H1 (cell line): Measurements from ENCODE around the gene SUGP1. TPM values are rescaled to one million over a fixed set of nuclear protein-coding genes. Genes with fewer than 3 reads are reported as not detected.

Source experiments
- CTCF ChIA-PET: fragments of 300-600 bp; sonication (Branson Sonifier 250); formaldehyde crosslinking; loops from one replicate; lab custom pipeline; 2021; ENCODE audit not compliant: partially characterized antibody; lab: Charles Lee
- POLR2A ChIA-PET: fragments of 300-600 bp; sonication (Branson Sonifier 250); formaldehyde crosslinking; loops from one replicate; lab custom pipeline; 2021; ENCODE audit warnings: inconsistent platforms; ENCODE audit not compliant: partially characterized antibody; lab: Charles Lee
- DNase-seq, 2 experiments: peaks; one replicate each; pipeline versions ENCODE4 v3.0.0 to v3.0.0-alpha.2; 2010 to 2022; ENCODE audit warnings: low spot score in 2 of 2, low read depth in 1 of 2, mixed read lengths in 1 of 2
- FAIRE-seq: peaks from 2 replicates; lab custom pipeline; 2011; peaks lifted over from hg19 to GRCh38; lab: Jason Lieb, UNC
- H2AFZ ChIP-seq: 2 replicates; pipeline ENCODE4 v1.8.1; 2012; ENCODE audit warnings: low read length, inconsistent platforms
- H2AK5ac ChIP-seq: 2 replicates; pipeline ENCODE4 v1.6.1; 2013; ENCODE audit warnings: low read depth, low read length
- H2BK120ac ChIP-seq: replicated peaks from 2 replicates; pipeline ENCODE3; 2013; ENCODE audit warnings: low read depth, low read length, inconsistent platforms
- H2BK12ac ChIP-seq: 2 replicates; pipeline ENCODE4 v1.6.1; 2013; ENCODE audit warnings: low read depth, low read length
- H2BK15ac ChIP-seq: 2 replicates; pipeline ENCODE4 v1.6.1; 2013; ENCODE audit warnings: low read length
- H2BK20ac ChIP-seq: 2 replicates; pipeline ENCODE4 v1.6.1; 2013; ENCODE audit warnings: low read length
- H2BK5ac ChIP-seq: 2 replicates; pipeline ENCODE4 v1.6.1; 2013; ENCODE audit warnings: low read depth, low read length
- H3K14ac ChIP-seq: 2 replicates; pipeline ENCODE4 v1.6.1; 2013; ENCODE audit warnings: inconsistent platforms; ENCODE audit not compliant: insufficient read length
- H3K18ac ChIP-seq: 2 replicates; pipeline ENCODE4 v1.6.1; 2013; ENCODE audit warnings: low read length; ENCODE audit errors: extremely low read depth
- H3K23ac ChIP-seq: 2 replicates; pipeline ENCODE4 v1.6.1; 2013; ENCODE audit warnings: inconsistent platforms; ENCODE audit not compliant: insufficient read length
- H3K23me2 ChIP-seq: 2 replicates; pipeline ENCODE4 v1.6.1; 2013; ENCODE audit warnings: low read depth, low read length
- H3K27ac ChIP-seq: 2 replicates; pipeline ENCODE4 v1.6.1; 2011; ENCODE audit warnings: low read depth, low read length, inconsistent platforms
- H3K27me3 ChIP-seq, 4 experiments: replicated peaks in 1 of 4; 1 replicate in 1 of 4; 2 replicates in 3 of 4; pipeline versions ENCODE4 v1.6.1 to v1.8.1; 2011 to 2013; ENCODE audit warnings: low read length in 3 of 4, mild to moderate bottlenecking in 3 of 4, inconsistent platforms in 2 of 4, mixed read lengths in 2 of 4, moderate library complexity in 1 of 4; ENCODE audit not compliant: control insufficient read depth in 3 of 4, insufficient read depth in 3 of 4; ENCODE audit errors: extremely low read depth in 1 of 4
- H3K36me3 ChIP-seq, 4 experiments: 2 replicates each; pipeline versions ENCODE4 v1.6.1 to v1.8.1; 2011 to 2013; ENCODE audit warnings: mild to moderate bottlenecking in 4 of 4, low read length in 3 of 4, moderate library complexity in 2 of 4, control low read depth in 1 of 4, inconsistent platforms in 1 of 4; ENCODE audit not compliant: insufficient read depth in 4 of 4, control insufficient read depth in 2 of 4
- H3K4ac ChIP-seq: replicated peaks from 2 replicates; pipeline ENCODE3; 2013; ENCODE audit warnings: low read length, low read depth, mixed read lengths, inconsistent platforms; ENCODE audit not compliant: insufficient read length
- H3K4me1 ChIP-seq, 4 experiments: replicated peaks in 1 of 4; 1 replicate in 1 of 4; 2 replicates in 3 of 4; pipeline versions ENCODE4 v1.6.1 to v1.8.1; 2011 to 2013; ENCODE audit warnings: low read length in 3 of 4, inconsistent platforms in 2 of 4, mixed read lengths in 1 of 4; ENCODE audit not compliant: insufficient read depth in 4 of 4, control insufficient read depth in 3 of 4
- H3K4me2 ChIP-seq, 2 experiments: 2 replicates each; pipeline versions ENCODE4 v1.6.1 to v1.8.1; 2011 to 2013; ENCODE audit warnings: low read depth in 2 of 2, low read length in 2 of 2, control low read depth in 1 of 2, inconsistent platforms in 1 of 2, mild to moderate bottlenecking in 1 of 2; ENCODE audit not compliant: insufficient read depth in 1 of 2
- H3K4me3 ChIP-seq, 4 experiments: fragments of 200-600, 300-600 bp in 1 of 4; sonication (generic), shearing (Covaris generic), sonication (Bioruptor Twin) in 1 of 4; 2 replicates each; pipeline versions ENCODE4 v1.5.1 to v1.8.1; 2011 to 2016; ENCODE audit warnings: low read length in 4 of 4, low read depth in 3 of 4, control low read depth in 2 of 4, inconsistent platforms in 2 of 4, mild to moderate bottlenecking in 2 of 4, mixed read lengths in 1 of 4, moderate library complexity in 1 of 4; ENCODE audit not compliant: insufficient read depth in 2 of 4; ENCODE audit errors: extremely low read depth in 1 of 4
- H3K56ac ChIP-seq: replicated peaks from 2 replicates; pipeline ENCODE3; 2013; ENCODE audit warnings: low read depth, mild to moderate bottlenecking, mixed read lengths, low read length, inconsistent platforms; ENCODE audit not compliant: insufficient read length
- H3K79me1 ChIP-seq: 2 replicates; pipeline ENCODE4 v1.6.1; 2013; ENCODE audit warnings: low read depth, low read length, control low read depth
- H3K79me2 ChIP-seq, 2 experiments: 2 replicates each; pipeline versions ENCODE4 v1.6.1 to v1.8.1; 2012 to 2013; ENCODE audit warnings: low read length in 2 of 2, mild to moderate bottlenecking in 2 of 2, inconsistent platforms in 1 of 2; ENCODE audit not compliant: insufficient read depth in 2 of 2, control insufficient read depth in 1 of 2
- H3K9ac ChIP-seq, 4 experiments: replicated peaks in 1 of 4; 1 replicate in 1 of 4; 2 replicates in 3 of 4; pipeline versions ENCODE4 v1.6.1 to v1.8.1; 2011 to 2013; ENCODE audit warnings: low read depth in 3 of 4, low read length in 3 of 4, control low read depth in 2 of 4, mild to moderate bottlenecking in 2 of 4, moderate library complexity in 2 of 4, inconsistent platforms in 1 of 4; ENCODE audit errors: extremely low read depth in 1 of 4
- H3K9me3 ChIP-seq, 2 experiments: 2 replicates each; pipeline versions ENCODE4 v1.6.1 to v1.8.1; 2012 to 2013; ENCODE audit warnings: mild to moderate bottlenecking in 2 of 2, moderate library complexity in 2 of 2, control low read depth in 1 of 2, inconsistent platforms in 1 of 2, low read depth in 1 of 2, low read length in 1 of 2, mixed read lengths in 1 of 2; ENCODE audit not compliant: insufficient read depth in 2 of 2
- H4K20me1 ChIP-seq, 2 experiments: replicated peaks in 1 of 2; 2 replicates each; pipeline versions ENCODE3 to v1.8.1; 2011 to 2013; ENCODE audit warnings: inconsistent platforms in 2 of 2, low read length in 2 of 2, mild to moderate bottlenecking in 1 of 2; ENCODE audit not compliant: insufficient read depth in 2 of 2, control insufficient read depth in 1 of 2
- H4K5ac ChIP-seq: 2 replicates; pipeline ENCODE4 v1.6.1; 2013; ENCODE audit warnings: low read length, low read depth, mixed read lengths, inconsistent platforms; ENCODE audit not compliant: insufficient read length
- H4K8ac ChIP-seq: 2 replicates; pipeline ENCODE4 v1.8.0; 2013; ENCODE audit warnings: mild to moderate bottlenecking, moderate library complexity, low read length, inconsistent platforms; ENCODE audit not compliant: insufficient read depth; ENCODE audit errors: extremely low read depth
- H4K91ac ChIP-seq: replicated peaks from 2 replicates; pipeline ENCODE3; 2013; ENCODE audit warnings: low read length, mixed read lengths, inconsistent platforms; ENCODE audit not compliant: insufficient read length
- ATF2 ChIP-seq: IDR thresholded peaks from 2 replicates; pipeline ENCODE4 v1.6.1; 2012; ENCODE audit warnings: low read length, inconsistent platforms
- CEBPB ChIP-seq: IDR thresholded peaks from 2 replicates; pipeline ENCODE4 v1.6.1; 2012; ENCODE audit warnings: low read depth, low read length
- CHD1 ChIP-seq: IDR thresholded peaks from 2 replicates; pipeline ENCODE4 v1.6.1; 2012; ENCODE audit warnings: low read depth, low read length, improper control_type of control experiment
- E2F6 ChIP-seq: IDR thresholded peaks from 2 replicates; pipeline ENCODE4 v1.6.1; 2012; ENCODE audit warnings: inconsistent platforms
- KDM4A ChIP-seq: IDR thresholded peaks from one replicate; pipeline ENCODE4 v1.7.1; 2012; ENCODE audit warnings: low read depth, mild to moderate bottlenecking, moderate library complexity, low read length, inconsistent platforms; ENCODE audit not compliant: severe bottlenecking
- NRF1 ChIP-seq: IDR thresholded peaks from 2 replicates; pipeline ENCODE4 v1.6.1; 2011; ENCODE audit warnings: mild to moderate bottlenecking, low read depth, low read length, improper control_type of control experiment
- POLR2A ChIP-seq, 2 experiments: IDR thresholded peaks; 1 replicate in 1 of 2; 2 replicates in 1 of 2; pipeline ENCODE4 v1.6.1; 2011; ENCODE audit warnings: low read depth in 2 of 2, low read length in 2 of 2, mild to moderate bottlenecking in 2 of 2; ENCODE audit errors: control extremely low read depth in 1 of 2
- POU5F1 ChIP-seq: IDR thresholded peaks from 2 replicates; pipeline ENCODE4 v1.6.1; 2011; ENCODE audit warnings: low read depth, mild to moderate bottlenecking, low read length, moderate library complexity
- RXRA ChIP-seq: IDR thresholded peaks from 2 replicates; pipeline ENCODE4 v1.6.1; 2011; ENCODE audit warnings: low read depth, mild to moderate bottlenecking, low read length, moderate library complexity; ENCODE audit not compliant: insufficient read depth
- SIRT6 ChIP-seq: IDR thresholded peaks from one replicate; pipeline ENCODE4 v1.7.1; 2012; ENCODE audit warnings: low read length, inconsistent platforms
- TAF1 ChIP-seq: IDR thresholded peaks from 2 replicates; pipeline ENCODE4 v1.6.1; 2011; ENCODE audit warnings: mild to moderate bottlenecking, low read depth, low read length
- TAF7 ChIP-seq: optimal IDR thresholded peaks from 2 replicates; pipeline ENCODE3; 2011; ENCODE audit warnings: low read depth, mild to moderate bottlenecking, inconsistent platforms, low read length, moderate library complexity, borderline replicate concordance
- TEAD4 ChIP-seq: IDR thresholded peaks from 2 replicates; pipeline ENCODE4 v1.6.1; 2012; ENCODE audit warnings: low read depth, low read length, inconsistent platforms, mixed read lengths
- WGBS, 2 experiments: shearing (Covaris generic) in 1 of 2; methylation state at CpG; one replicate each; pipeline versions ENCODE4 v1.1.6 to v1.1.7; 2013 to 2015; ENCODE audit warnings: low lambda C conversion rate in 2 of 2, mixed read lengths in 2 of 2, inconsistent platforms in 1 of 2, low coverage in 1 of 2, missing lambda C conversion rate in 1 of 2; ENCODE audit not compliant: insufficient replicate concordance in 2 of 2, insufficient coverage in 1 of 2, insufficient read length in 1 of 2; ENCODE audit errors: extremely low coverage in 1 of 2, missing lambda C conversion rate in 1 of 2; 5-methylcytosine and 5-hydroxymethylcytosine counted together
- polyA plus RNA-seq, 7 experiments: library from polyadenylated mRNA; depleted of rRNA in 3 of 7; stranded (reverse) in 5 of 7; unstranded in 2 of 7; fragments of >200 nt in 5 of 7; fragments of 200-250 nt in 2 of 7; gene quantifications; 1 replicate in 5 of 7; 2 replicates in 1 of 7; 4 replicates in 1 of 7; pipeline versions ENCODE4 v1.2.1 to v1.2.3, GENCODE V29; 2011 to 2013; ENCODE audit warnings: missing spikeins in 2 of 7, mixed read lengths in 2 of 7
- total RNA-seq: library from RNA; stranded (reverse); fragmentation: NEBNext Ultra II Directional; extraction: Animal tissue kit (Norgen Biotek cat#: 25700); gene quantifications from 2 replicates; pipeline ENCODE4 v1.2.1, GENCODE V29; 2021

SUGP1 gene
- total and polyA plus RNA-seq, 2 of the 8 experiments (the other 6 are each of a cell fraction or from before 2014, with no cell fraction given) = 38.5 to 65.2 TPM

GRCh38 chr19:19354007-19354406 lies 33.7 kb upstream of the SUGP1 start:
- no peaks in the 10 kb centered on the region for H3K79me2 ChIP-seq
- H3K56ac ChIP-seq = no peak overlapping the region
- H3K27ac ChIP-seq = no peak overlapping the region
- no peak overlapping the region for H2AFZ ChIP-seq
- H2BK5ac ChIP-seq = no peak overlapping the region
- H3K4ac ChIP-seq = no peak overlapping the region
- no peak overlapping the region for H3K4me2 ChIP-seq
- no peaks in the 10 kb centered on the region for H3K4me1 ChIP-seq
- no peak for FAIRE-seq
- DNase-seq = no peak
- H4K20me1 ChIP-seq = peaks cover 3 to 5% of the 10 kb centered on the region in 2 experiments
- no peak overlapping the region for H3K18ac ChIP-seq
- H4K8ac ChIP-seq = no peak overlapping the region
- H3K23ac ChIP-seq = no peak overlapping the region
- H2AK5ac ChIP-seq = no peak overlapping the region
- peaks cover 14 to 51% (median 32%) of the 10 kb centered on the region in 4 experiments for H3K36me3 ChIP-seq
- no peaks in the 10 kb centered on the region for H3K79me1 ChIP-seq
- no peak overlapping the region for H2BK15ac ChIP-seq
- H3K14ac ChIP-seq = no peak overlapping the region
- ChIA-PET POLR2A (interaction anchor here (1.2 kb wide), 1 partner anchor 11 kb away, joined by 4 read pairs; no protein-coding TSS in a partner anchor), CTCF (interaction anchor here (1.8 to 5.1 kb wide), 2 partner anchors 12 to 136 kb away, joined by 5 to 24 read pairs; no protein-coding TSS in a partner anchor)
- no peak overlapping the region for H4K91ac ChIP-seq
- no peak overlapping the region for H2BK20ac ChIP-seq
- 92% methylated on average over 5 of the region's 5 CpGs; no CpG with 5 or more reads in 1 of the 2 experiments for WGBS, 2 experiments
- H2BK120ac ChIP-seq = no peak overlapping the region
- no peaks in the 10 kb centered on the region for H3K9me3 ChIP-seq
- H3K9ac ChIP-seq = no peak overlapping the region
- no peak overlapping the region for H2BK12ac ChIP-seq
- H3K23me2 ChIP-seq = no peaks in the 10 kb centered on the region
- no peaks in the 10 kb centered on the region for H3K27me3 ChIP-seq
- no peak overlapping the region for H4K5ac ChIP-seq
- H3K4me3 ChIP-seq = no peak overlapping the region
- TF ChIP-seq KDM4A (no peak), POLR2A (IDR thresholded peaks at IDR 0.05; ENCODE audit: control extremely low read depth in 1 of 2, low read depth in 2 of 2, low read length in 2 of 2) (no peak), CEBPB (no peak), RXRA (no peak), ATF2 (no peak), NRF1 (no peak), E2F6 (no peak), TAF7 (no peak), POU5F1 (no peak), CHD1 (no peak), TEAD4 (no peak), SIRT6 (no peak), TAF1 (no peak)
